GM12864 (cell line): ENCODE data around the gene ABCA7.

Source experiments
- DNase-seq: peaks from one replicate; pipeline ENCODE4 v3.0.0-alpha.2; 2011; ENCODE audit warnings: low read depth
- H3K4me3 ChIP-seq: 2 replicates; pipeline ENCODE4 v1.5.1; 2011; ENCODE audit warnings: mild to moderate bottlenecking, low read depth, low read length, control low read depth
- TF ChIP-seq, protein P1 (sequence below): IDR thresholded peaks from 2 replicates; pipeline ENCODE4 v1.5.1; 2011; ENCODE audit warnings: low read depth, mild to moderate bottlenecking, moderate library complexity, low read length, control low read depth, inconsistent platforms; ENCODE audit errors: missing control alignments

ABCA7 gene

DNA sequence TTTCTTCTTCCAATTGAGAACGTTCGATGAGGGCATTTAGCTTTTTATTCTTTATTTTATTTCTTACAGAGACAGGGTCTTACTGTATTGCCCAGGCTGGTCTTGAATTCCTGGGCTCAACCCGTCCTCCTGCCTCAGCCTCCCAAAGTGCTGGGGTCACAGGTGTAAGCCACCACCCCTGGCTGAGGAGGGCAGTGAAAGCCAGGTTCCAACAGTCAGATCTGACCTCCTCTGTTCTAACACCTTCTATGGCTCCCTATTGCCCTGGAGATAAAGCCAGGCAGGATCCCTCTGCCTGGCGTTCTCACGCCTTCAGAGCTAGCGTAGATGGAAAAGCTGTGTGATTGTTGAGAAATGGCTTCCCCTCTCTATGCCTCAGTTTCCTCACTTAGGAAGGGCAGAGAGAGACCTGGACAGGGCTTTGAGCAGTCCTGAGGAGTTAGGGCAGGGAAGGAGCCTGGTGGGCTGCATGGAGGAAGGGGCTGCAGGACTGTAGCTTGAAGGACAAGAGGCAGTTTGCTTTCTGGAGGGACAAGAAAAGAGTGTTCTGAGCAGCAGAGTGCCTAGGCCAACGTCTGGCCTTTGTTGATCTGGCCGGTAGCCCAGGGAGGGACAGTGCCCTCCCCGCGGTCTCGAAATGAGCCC is 32.6 kb downstream of the ABCA7 start:
- H3K4me3 ChIP-seq = no peak overlapping the region
- no peak for DNase-seq
- TF ChIP-seq, protein P1, sequence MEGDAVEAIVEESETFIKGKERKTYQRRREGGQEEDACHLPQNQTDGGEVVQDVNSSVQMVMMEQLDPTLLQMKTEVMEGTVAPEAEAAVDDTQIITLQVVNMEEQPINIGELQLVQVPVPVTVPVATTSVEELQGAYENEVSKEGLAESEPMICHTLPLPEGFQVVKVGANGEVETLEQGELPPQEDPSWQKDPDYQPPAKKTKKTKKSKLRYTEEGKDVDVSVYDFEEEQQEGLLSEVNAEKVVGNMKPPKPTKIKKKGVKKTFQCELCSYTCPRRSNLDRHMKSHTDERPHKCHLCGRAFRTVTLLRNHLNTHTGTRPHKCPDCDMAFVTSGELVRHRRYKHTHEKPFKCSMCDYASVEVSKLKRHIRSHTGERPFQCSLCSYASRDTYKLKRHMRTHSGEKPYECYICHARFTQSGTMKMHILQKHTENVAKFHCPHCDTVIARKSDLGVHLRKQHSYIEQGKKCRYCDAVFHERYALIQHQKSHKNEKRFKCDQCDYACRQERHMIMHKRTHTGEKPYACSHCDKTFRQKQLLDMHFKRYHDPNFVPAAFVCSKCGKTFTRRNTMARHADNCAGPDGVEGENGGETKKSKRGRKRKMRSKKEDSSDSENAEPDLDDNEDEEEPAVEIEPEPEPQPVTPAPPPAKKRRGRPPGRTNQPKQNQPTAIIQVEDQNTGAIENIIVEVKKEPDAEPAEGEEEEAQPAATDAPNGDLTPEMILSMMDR = no peak

DNA sequence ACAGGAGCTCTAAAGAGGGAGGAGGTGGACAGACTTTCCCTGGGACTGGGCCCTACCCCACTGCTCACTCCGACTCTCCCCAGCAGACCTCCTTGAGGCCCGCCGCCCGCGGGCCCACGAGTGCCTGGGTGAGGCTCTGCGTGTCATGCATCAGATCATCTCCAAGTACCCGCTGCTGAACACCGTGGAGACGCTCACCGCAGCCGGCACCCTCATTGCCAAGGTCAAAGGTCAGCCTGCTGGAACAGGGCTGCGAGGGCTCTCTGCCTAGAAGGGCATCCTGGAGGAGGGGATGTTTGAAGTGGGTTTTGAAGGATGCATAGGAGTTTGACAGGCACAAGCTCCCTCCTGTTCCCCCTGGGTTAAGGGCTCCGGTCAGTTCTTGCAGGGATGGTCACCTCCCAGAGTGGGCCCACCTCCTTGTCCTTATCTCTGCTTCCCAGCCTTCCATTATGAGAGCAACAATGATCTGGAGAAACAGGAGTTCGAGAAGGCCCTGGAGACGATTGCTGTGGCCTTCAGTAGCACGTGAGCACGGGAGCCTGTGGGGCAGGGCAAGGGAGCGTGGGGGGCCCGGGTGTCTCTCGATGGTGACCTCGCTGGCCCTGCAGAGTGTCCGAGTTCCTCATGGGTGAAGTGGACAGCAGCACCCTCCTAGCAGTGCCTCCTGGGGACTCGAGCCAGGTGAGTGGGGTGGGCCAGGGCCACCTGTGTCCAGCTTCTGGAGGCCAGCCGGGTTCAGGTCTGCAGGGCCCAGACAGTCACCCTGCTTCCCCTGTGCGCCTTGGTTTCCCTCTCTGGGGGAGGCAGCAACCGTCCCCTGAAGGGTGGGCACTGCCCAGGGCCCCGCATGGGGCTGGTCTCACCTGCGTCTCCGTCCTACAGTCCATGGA is 33.4 kb downstream of the ABCA7 start:
- no peak overlapping the region for H3K4me3 ChIP-seq
- TF ChIP-seq, protein P1 = no peak
- DNase-seq = no peak

DNA sequence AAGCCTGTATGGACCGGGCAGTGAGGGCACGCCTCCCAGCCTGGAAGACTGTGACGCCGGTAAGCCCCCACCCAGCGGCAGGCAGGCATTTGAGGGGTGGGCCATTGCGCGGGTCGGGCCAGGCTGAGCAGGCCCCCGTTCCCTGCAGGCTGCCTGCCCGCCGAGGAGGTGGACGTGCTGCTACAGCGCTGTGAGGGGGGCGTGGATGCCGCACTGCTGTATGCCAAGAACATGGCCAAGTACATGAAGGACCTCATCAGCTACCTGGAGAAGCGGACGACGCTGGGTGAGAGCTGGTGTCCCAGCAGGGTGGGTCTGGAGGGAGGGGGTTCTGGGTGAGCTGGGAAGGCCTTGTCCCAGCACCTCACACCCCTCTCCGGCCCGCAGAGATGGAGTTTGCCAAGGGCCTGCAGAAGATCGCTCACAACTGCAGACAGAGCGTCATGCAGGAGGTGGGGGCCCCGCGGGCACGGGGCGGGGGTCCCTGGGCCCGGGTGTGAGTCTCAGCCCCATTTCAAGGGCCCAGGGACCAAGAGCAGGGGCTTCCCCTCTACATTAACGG is 34.1 kb downstream of the ABCA7 start:
- DNase-seq = no peak
- TF ChIP-seq, protein P1 = no peak
- H3K4me3 ChIP-seq = peak overlapping the region; percentile 3; the same call in 1 of the 2 replicates

DNA sequence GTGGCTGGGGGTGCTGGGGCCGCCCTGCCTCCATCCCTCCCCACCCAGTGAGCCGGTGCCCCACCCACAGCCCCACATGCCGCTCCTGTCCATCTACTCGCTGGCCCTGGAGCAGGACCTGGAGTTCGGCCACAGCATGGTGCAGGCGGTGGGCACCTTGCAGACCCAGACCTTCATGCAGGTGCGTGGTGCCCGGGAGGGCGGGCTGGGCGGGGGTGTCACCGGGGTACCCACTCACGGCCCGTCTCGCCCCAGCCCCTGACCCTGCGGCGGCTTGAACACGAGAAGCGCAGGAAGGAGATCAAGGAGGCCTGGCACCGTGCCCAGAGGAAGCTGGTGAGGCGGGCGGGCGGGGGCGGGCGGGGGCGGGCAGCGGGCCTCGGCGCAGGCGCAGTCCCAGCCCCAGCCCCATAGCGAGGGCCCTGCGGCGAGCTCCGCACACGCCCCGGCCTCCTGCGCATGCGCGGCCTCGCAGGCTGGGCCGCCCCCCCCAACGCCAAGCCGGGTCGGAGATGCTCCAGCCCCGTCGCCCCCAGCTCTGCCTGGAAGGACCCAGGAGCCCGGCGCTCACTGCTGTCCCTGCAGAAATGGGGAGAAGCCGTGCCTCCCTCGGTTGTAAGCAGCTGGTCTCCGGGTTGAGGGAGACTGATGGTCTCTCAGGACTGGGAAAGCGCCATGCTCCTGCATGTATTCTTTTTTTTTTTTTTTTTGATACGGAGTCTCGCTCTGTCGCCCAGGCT is 34.8 kb downstream of the ABCA7 start:
- H3K4me3 ChIP-seq = peak overlapping the region; percentile 38
- TF ChIP-seq, protein P1 = no peak
- no peak for DNase-seq

DNA sequence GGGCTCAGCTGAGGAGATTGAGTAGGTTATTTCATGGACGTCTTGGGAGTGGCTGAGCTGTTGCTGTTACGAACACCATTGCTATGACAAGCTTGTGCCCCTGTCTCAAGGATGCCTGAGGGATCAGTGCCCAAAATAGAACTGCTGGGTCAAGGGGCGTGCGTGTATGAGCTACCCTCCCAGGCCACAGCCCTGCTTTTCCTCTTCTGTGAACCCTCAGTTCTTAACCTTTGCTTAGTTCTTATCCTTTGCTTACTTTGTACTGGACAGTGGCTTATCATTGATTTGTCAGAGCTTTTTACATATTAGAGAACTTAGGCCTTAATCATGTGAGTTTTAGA is 36.1 kb downstream of the ABCA7 start:
- no peak for DNase-seq
- TF ChIP-seq, protein P1 = no peak
- no peak overlapping the region for H3K4me3 ChIP-seq

DNA sequence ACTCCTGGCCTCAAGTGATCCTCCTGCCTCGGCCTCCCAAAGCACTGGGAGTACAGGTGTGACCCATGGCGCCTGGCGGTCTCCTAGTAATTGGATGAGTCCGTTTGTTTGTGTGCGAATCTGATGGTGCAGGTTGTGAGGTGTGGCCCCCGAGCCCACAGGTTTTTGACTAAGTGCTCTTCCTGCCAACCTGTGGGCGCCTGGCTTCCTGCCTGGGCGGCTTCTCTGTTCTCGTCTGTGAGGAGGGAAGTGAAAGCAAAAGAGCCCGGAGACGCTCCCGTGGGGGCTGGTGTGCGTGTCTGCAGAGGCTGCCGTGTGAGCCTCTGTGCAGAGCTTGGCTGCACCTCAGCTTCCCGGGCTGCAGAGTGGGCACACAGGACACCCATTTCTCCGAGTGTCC is 37.0 kb downstream of the ABCA7 start:
- TF ChIP-seq, protein P1 = no peak
- peak; percentile 91 for DNase-seq
- no peak overlapping the region for H3K4me3 ChIP-seq
